GM19395 (cell line): ENCODE data around the gene MTARC1.

Experiments
- ATAC-seq: cut with Tn5 transposase; IDR thresholded peaks from one replicate; pipeline ENCODE4 v1.9.1; 2021; ENCODE audit warnings: mild to moderate bottlenecking, moderate library complexity; ENCODE audit not compliant: unreplicated experiment

MTARC1 gene

DNA sequence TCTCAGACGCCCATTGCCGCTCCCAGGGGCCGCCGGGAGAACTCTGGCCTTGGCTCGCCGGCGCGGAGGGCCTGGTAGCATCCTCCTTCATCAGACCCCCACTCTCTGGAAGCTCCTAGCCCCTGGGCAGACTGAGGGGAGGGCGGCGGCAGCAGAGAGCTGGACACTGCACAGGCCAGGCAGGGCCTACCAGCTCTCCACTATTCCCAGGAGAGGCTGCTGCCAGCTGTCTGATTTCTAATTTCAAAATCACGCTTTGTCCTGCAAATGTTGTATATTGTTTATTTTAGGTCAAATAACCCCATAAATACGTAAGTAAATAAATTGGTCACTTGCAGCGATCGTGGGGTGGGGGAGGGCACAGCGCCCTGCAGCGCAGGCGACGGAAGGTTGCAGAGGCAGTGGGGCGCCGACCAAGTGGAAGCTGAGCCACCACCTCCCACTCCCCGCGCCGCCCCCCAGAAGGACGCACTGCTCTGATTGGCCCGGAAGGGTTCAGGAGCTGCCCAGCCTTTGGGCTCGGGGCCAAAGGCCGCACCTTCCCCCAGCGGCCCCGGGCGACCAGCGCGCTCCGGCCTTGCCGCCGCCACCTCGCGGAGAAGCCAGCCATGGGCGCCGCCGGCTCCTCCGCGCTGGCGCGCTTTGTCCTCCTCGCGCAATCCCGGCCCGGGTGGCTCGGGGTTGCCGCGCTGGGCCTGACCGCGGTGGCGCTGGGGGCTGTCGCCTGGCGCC lies at the start of gene MTARC1:
Gene MTARC1 (plus strand): TSS at position 577 of the 732 bp plus-strand sequence. CDS start 32 bp downstream, at position 609.
- ATAC-seq = peak; percentile 69

DNA sequence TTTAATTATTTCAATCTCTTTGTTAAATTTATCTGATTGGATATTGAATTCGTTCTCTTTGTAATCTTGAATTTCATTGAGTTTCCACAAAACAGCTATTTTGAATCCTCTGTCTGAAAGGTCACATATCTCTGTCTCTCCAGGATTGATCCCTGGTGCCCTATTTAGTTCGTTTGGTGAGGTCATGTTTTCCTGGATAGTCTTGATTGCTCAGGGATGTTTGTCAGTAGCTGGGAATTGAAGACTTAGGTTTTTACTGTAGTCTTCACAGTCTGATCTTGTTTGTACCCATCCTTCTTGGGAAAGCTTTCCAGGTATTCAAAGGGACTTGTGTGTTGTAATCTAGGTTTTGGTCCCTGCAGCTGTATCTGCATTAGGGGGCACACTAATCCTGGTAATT lies 45.4 kb upstream of the MTARC1 start:
- ATAC-seq = no peak

DNA sequence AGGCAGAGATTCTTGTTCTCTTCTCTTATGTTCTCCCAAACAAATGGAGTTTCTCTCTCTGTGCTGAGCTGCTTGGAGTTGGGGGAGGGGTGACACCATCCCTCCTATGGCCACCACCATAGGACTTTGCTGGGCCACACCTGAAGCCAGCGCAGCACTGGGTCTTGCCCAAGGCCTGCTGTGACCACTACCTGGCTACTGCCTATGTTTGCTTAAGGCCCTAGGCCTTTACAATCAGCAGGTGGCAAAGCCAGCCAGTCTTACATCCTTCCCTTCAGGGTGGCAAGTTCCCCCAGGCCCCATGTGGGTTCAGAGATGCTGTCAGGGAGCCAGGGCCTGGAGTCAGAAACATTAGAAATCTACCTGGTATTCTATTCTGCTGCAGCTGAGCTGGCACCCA lies 44.9 kb upstream of the MTARC1 start:
- no peak for ATAC-seq

DNA sequence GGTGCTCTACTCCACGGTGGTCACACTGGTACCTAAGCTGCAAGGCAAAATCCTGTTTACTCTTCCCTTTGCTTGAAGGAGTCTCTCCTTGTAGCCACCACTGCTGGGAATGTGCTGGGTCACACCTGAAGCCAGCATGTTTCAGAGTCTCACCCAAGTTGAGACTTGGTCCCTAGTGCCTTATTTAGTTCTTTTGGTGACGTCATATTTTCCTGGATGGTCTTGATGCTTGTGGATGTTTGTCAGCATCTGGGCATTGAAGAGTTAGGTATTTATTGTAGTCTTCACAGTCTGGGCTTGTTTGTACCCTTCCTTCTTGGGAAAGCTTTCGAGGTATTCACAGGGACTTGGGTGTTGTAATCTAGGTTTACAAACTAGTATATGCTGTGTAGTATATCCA lies 44.2 kb upstream of the MTARC1 start:
- no peak for ATAC-seq

DNA sequence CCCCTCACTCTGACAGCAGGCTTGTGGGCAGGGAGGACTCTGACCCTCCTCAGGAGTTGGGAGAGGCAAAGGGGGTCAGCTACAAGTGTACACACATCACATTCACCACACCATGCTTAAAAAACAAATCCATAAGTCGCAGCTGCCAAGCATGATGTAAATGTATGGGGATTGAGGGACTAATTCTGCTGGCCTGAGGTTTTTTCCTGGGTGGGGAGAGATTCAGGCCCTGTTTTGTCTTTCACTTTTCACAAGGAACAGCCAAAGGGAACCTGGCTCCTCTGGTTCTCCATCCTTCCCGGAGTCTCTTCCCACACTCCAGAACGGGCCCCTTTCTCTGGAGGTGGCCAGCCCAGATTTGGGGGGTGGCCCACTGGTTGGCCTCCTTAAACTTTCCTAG lies 39.9 kb upstream of the MTARC1 start:
- no peak for ATAC-seq

DNA sequence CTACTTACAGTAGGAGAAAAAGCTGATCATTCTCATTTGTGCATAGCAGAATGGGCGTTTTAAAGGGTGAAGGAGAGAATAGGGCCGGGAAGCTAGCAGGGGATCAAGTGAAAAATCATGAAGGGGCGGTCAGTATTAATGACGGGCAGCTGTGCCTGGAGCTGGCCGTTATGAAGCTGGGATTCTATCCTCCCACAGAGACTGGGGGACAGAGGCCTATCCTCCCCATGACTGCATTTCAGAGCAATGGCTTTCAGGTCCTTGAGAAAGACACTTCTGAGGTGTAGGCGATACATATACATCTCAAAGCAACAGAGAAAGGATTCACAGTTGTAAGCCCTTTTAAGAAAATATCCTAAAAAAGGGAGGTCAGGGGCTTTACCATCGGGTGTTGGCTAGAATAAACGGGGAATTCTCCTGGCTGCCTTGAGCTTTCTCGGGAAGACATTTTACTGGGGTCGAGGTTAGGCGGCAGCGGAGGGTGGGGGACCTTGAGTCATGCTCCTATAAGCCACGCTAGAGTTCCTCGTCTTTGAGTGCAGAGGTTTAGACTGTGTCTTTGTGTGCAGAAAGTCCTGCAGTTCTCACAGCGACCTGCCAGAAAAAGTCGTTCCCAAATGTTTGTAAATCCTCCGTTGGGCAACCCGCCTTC lies 39.1 kb upstream of the MTARC1 start:
- ATAC-seq = no peak

DNA sequence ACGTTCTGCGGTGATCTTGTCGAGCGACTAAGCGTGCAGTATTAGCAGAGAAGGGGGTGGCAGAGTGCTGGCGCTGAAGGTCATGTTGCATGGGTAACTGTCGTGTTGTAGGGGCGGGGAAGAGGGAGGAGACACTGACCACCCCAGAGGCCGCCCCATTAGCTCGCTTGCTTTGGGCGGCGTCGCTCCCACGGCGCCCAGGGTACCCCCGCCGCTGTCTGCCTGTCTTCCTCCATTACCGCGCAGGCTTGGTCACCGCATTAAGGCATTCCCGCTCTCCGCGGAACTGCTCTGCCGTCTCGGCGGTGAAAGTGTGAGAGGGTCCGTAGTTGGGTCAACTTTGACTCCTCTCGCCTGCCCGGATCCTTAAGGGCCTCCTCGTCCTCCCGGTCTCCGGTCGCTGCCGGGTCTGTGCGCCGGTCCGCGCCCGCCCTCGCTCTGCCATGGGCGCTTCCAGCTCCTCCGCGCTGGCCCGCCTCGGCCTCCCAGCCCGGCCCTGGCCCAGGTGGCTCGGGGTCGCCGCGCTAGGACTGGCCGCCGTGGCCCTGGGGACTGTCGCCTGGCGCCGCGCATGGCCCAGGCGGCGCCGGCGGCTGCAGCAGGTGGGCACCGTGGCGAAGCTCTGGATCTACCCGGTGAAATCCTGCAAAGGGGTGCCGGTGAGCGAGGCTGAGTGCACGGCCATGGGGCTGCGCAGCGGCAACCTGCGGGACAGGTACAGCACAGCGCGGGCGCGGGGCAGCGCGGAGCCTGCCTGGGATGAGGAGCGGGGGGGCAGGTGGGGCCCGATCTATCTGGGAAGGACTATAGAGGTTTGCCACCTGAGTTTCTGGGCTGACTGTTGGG lies 38.4 kb upstream of the MTARC1 start, which contains the start of gene MTARC2:
Gene MTARC2 (plus strand): TSS at position 234 of the 846 bp plus-strand sequence. CDS start 210 bp downstream, at position 444.
- peak; percentile 86 for ATAC-seq

DNA sequence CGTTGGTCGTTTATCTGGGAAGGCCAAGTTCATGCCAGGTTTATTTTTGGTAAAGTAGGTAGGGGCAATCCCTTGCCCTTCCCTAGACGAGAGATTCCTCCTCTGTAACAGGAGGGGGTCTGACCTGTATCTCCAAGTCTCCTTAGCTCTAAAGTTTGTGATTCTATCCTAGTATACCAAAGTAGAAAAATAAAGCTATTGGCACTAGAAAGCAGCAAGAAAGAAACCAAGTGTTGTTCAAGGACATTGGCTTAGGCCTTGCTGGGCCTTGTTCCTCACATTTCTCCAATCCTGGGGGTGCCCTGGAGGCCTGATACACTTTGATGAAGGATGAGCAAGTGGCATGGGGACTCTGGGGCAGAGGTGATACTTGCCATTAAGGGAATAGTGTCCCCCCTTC lies 37.8 kb upstream of the MTARC1 start:
- no peak for ATAC-seq

DNA sequence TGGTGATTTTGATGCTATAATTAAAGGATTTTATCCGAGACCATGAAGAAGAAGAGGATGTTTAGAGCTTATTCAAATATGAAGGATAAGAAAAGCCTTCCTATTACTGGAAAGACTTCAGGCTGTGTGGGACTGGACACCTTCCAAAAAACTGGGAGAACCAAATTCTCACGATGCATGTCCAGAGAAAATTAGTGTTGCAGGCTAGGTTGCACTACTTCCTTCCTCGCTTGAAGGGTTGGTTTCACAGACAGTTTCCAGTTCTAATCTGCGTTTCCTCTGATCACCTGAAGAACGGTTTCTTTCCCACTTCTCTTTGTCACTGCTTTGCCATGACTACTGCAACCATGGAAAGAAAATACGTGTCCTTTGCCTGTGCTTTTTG lies 36.6 kb upstream of the MTARC1 start:
- ATAC-seq = no peak

DNA sequence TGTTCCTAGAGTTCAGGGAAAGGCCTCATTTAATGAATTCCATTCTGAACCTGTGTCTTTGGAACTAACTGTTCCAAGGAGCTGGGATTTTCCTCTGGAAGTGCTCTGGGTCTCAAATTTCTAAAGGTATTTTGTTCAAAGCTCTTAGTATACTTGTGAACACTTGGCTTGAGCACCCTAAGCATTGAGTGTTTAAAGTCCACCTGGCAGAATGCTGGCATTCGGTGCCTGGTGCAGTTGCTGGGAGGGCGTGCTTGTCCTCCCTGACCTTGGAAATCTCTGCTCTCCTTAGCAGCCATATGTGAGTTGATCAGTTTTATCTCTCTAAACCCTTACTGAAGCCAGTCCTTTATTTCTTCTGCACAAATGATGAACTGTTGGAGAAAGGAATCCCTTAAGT lies 35.6 kb upstream of the MTARC1 start:
- ATAC-seq = no peak

DNA sequence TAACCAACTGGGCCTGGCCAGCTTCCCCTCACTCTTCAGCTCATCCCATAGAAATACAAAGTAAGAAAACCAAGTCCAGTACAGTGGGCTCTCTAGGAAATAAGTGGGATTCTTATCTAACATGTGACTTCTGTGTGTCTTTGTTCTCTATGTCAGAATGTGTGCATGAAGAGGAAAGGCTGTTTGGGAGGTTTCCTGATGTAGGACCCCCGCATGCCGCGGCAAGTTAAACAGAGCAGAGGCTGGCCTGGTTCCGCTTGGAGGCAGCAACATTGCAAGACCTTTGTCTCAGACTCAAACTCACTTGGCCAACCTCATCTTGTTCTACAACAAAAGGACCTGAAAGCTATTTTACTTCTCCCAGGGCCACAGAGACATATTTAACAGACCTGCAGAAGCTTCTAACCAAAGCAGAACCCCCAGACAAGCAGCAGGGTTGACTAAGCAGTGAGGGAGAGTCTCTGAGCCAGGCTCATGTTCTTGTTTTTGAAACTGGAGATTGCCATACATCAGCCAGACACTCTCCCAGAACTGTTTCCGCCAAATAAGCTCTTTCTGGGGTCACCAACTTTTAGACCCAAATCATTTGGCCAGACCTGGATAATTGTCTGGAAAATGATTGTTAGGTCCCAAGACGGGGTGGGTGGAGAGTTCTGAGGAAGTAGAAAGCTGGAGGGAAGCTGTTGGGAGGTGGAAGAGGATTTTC lies 32.3 kb upstream of the MTARC1 start:
- ATAC-seq = no peak

DNA sequence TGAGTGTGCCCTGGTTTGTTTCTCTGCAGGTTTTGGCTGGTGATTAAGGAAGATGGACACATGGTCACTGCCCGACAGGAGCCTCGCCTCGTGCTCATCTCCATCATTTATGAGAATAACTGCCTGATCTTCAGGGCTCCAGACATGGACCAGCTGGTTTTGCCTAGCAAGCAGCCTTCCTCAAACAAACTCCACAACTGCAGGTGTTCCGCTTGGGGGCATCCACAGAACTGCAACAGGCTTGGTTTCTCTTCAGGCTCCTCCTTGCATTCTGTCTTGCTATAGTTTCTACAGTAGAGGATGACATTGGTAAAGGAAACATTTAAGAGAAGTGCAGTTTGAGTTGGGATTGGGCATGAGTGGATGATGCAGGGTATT lies 31.8 kb upstream of the MTARC1 start:
- ATAC-seq = no peak

DNA sequence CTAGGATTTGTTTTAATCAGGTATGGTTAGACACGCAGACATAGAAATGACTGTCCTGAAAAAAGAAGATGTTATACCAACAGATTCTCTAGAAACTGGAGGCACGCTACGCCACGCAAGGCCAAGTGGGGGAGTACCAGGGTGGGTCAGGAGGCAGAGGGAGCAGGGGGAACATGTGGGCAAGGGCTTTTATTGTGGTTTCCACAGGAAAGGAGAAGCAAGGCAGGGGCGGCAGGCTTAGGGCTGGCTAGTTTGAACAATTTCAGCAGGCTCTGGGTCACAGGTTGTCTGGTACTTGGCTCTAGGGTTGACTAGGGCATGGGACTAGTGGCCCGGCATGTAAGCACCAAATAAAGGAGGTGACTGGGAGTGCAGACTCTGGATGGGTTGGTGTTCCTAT lies 31.4 kb upstream of the MTARC1 start:
- no peak for ATAC-seq

DNA sequence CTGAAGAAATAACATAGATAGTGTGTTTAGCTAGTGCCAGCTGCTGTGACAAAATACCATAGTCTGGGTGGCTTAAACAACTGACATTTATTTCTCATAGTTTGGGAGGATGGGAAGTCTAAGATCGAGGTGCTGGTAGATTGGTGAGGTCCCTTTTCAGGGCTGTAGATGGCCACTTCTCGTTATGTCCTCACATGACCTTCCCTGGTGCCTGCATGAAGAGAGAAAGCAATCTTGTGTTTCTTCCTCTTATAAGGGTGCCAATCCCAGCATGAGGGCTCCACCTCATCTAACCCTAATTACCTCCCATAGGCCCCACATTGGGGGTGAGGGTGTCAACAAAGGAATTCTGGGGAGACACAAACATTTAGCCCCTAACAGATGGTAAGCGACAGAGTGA lies 29.3 kb upstream of the MTARC1 start:
- ATAC-seq = no peak

DNA sequence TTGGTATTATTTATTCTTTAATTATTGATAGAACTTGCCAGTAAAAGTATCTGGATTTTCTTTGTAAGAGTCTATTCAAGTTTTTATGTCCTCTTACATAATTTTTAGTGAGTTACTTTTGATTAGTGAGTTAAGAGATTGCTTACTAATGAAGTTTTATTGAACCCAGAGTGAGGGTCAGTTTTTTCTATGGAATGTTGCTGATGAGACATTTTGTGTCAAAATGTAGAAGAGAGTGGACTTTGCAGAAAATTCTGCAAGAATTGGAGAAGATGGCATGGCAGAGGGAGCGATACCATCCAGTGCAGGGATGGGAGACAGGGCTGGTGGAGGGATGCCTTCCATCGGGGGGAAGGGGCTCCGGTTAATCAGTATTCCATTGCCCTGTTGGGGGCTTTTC lies 27.6 kb upstream of the MTARC1 start:
- no peak for ATAC-seq

DNA sequence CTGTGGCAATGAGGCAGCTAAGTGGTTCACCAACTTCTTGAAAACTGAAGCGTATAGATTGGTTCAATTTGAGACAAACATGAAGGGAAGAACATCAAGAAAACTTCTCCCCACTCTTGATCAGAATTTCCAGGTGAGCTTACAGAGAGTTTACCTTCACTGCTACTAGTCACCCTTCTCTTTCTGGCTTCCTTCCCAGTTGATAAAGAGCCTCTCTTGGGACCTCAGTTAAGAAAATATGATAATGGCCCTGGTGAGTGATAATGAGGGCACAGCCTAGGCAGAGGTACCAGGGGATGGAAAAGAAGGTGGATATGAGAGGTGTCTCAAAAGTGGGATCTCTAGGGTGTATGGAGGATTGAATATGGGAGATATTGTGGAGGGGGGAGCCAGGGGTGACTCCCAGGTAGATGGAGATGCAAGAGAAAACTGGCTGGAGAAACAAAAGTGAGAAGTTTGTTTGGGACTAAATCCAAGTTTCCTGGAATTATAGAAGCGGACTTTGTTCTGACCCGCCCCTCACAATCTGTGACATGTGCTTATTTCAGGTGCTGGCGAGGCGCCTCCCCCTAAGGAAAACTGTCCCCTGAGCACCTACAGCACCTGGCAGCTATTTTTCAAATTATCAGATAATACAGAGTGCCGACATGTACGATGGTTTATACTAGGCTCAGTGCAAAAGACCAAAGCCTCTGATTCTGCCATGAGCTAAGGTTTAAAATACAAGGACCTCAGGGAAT lies 24.9 kb upstream of the MTARC1 start:
- ATAC-seq = no peak

DNA sequence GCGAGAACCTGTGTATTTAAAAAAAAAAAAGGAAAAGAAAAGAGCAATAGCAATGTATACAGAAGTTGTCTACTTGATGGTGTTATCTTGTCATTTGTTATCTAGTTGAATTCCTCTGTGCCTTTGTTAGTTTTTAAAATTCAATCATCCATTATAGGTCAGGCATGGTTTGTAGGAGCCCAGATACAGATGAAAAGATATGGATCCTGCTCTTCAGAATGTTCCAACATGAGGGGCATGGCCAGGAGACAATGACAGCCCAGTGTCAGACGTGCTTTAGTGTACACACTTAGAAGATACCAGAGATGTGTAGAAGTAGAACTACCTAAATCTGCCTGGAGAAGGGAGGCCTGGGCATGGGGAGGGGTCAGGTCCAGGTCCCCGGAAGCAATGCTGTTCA lies 22.0 kb upstream of the MTARC1 start:
- ATAC-seq = no peak

DNA sequence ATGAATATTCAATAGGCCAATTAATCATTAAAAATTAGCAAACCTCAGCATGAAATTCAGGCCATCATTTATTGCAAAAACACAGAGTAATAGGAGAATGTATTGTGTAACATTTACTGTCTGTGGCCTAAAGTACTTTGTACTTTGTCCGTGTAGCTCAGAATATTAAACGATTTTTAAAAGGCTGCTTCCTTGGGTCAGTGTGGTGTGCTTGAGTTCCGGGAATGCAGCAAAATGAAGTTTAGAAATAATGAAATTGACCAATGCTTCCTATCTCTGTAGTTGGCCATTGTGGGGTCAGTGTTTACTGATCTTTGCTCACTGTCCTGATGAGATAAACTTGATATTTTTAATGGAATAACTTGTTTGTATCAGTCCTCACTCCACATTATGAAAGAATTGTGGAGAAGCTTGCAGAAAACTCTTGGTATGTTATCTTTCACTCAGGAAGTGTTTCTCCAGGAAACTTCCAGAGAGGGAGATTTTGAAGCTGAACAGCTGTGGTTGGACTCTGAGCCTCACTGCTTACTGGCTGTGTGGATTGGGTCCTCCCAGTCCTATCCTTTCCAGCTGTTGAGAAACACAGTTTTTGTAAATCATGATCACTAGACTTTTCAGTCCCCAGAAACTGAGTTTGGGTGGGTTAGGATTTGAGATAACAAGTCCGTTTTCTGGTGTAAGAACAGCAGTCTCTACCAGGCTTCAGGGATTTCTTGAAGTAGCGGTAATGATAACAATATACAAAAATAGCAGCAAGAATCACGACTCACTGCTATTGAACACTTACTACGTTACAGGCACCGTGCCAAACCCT lies 19.2 kb upstream of the MTARC1 start:
- ATAC-seq = no peak

DNA sequence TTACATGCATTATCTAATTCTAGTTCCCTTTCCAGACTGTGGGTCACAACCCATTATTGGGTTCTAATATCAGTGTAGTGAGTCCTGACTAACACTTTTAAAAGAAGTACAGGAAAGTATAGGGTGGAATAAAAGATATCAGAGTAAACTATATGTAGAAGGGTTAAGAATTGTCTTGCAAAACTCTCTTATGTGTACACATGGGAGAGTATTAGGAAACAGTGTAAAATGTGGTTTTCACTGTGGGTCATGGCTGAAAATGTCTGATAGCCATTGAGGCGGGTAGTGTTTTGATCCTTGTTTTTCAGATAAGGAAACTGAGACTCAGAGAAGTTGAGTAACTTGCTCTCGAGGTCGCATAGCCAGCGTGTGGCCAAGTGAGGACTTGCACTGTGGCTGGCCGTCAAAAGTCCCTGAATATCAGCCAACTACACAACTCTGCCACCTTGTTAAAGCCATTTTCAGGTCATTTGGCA lies 18.5 kb upstream of the MTARC1 start:
- no peak for ATAC-seq
